SK-N-SH treated with all-trans-retinoic acid at 6 μM for 48 hours (cell line): ENCODE data around the gene TNRC6B.

Source experiments
- ATAC-seq: fragments of 200-7000 bp; cut with Tn5 transposase; 3 replicates; pipeline ENCODE4 v1.9.1; 2020; ENCODE audit warnings: mild to moderate bottlenecking, moderate library complexity
- ARNTL ChIP-seq: fragments of 450-650 bp; formaldehyde crosslinking; IDR thresholded peaks from 2 replicates; pipeline ENCODE4 v1.5.0; 2020; ENCODE audit warnings: low read depth, mild to moderate bottlenecking, moderate library complexity, borderline replicate concordance
- CREB5 ChIP-seq: fragments of 250-450 bp; sonication (Bioruptor Pico); IDR thresholded peaks from 2 replicates; pipeline ENCODE4 v1.5.1; 2020; ENCODE audit warnings: low read depth, mild to moderate bottlenecking, moderate library complexity
- CSDC2 ChIP-seq: fragments of 250-450 bp; sonication (Bioruptor Pico); IDR thresholded peaks from 2 replicates; pipeline ENCODE4 v1.5.0; 2020; ENCODE audit warnings: mild to moderate bottlenecking, moderate library complexity
- CSRNP3 ChIP-seq: fragments of 250-450 bp; sonication (Bioruptor Pico); IDR thresholded peaks from 2 replicates; pipeline ENCODE4 v1.5.1; 2021; ENCODE audit warnings: mild to moderate bottlenecking, moderate library complexity
- ESRRG ChIP-seq: fragments of 250-450 bp; sonication (Bioruptor Pico); IDR thresholded peaks from 2 replicates; pipeline ENCODE4 v1.6.1; 2021; ENCODE audit warnings: mild to moderate bottlenecking
- GLIS3 ChIP-seq: fragments of 250-450 bp; sonication (Bioruptor Pico); IDR thresholded peaks from 2 replicates; pipeline ENCODE4 v1.5.0; 2020; ENCODE audit warnings: mild to moderate bottlenecking, moderate library complexity
- ISL1 ChIP-seq: fragments of 250-450 bp; sonication (Bioruptor Pico); IDR thresholded peaks from 2 replicates; pipeline ENCODE4 v2.1.2; 2022; ENCODE audit warnings: mild to moderate bottlenecking, moderate library complexity
- OSR1 ChIP-seq: fragments of 250-450 bp; sonication (Bioruptor Pico); IDR thresholded peaks from 2 replicates; pipeline ENCODE4 v1.8.0; 2022; ENCODE audit warnings: moderate library complexity, mild to moderate bottlenecking, inconsistent platforms
- PATZ1 ChIP-seq: fragments of 250-450 bp; sonication (Bioruptor Pico); IDR thresholded peaks from 2 replicates; pipeline ENCODE4 v1.8.0; 2020; ENCODE audit warnings: mild to moderate bottlenecking, moderate library complexity, borderline replicate concordance
- POU6F1 ChIP-seq: fragments of 250-450 bp; sonication (Bioruptor Pico); IDR thresholded peaks from 2 replicates; pipeline ENCODE4 v1.8.0; 2021; ENCODE audit warnings: low read depth, mild to moderate bottlenecking, moderate library complexity, borderline replicate concordance
- PPARA ChIP-seq: fragments of 250-450 bp; sonication (Bioruptor Pico); IDR thresholded peaks from 2 replicates; pipeline ENCODE4 v1.5.0; 2020; ENCODE audit warnings: mild to moderate bottlenecking, borderline replicate concordance
- RARB ChIP-seq: fragments of 250-450 bp; sonication (Bioruptor Pico); IDR thresholded peaks from 2 replicates; pipeline ENCODE4 v1.8.0; 2021; ENCODE audit warnings: mild to moderate bottlenecking, moderate library complexity
- SNAI2 ChIP-seq: fragments of 250-450 bp; sonication (Bioruptor Pico); IDR thresholded peaks from 2 replicates; pipeline ENCODE4 v1.5.0; 2020; ENCODE audit warnings: mild to moderate bottlenecking, moderate library complexity
- TCF4 ChIP-seq: fragments of 250-450 bp; sonication (Bioruptor Pico); IDR thresholded peaks from 2 replicates; pipeline ENCODE4 v1.8.0; 2021; ENCODE audit warnings: mild to moderate bottlenecking, moderate library complexity, borderline replicate concordance
- TOX ChIP-seq: fragments of 250-450 bp; sonication (Bioruptor Pico); IDR thresholded peaks from 2 replicates; pipeline ENCODE4 v1.8.0; 2021; ENCODE audit warnings: mild to moderate bottlenecking, moderate library complexity, borderline replicate concordance
- TSHZ2 ChIP-seq: fragments of 250-450 bp; sonication (Bioruptor Pico); IDR thresholded peaks from 2 replicates; pipeline ENCODE4 v1.5.0; 2020; ENCODE audit warnings: mild to moderate bottlenecking, moderate library complexity
- ZC3H10 ChIP-seq: fragments of 250-450 bp; sonication (Bioruptor Pico); IDR thresholded peaks from 2 replicates; pipeline ENCODE4 v1.5.1; 2021; ENCODE audit warnings: mild to moderate bottlenecking, moderate library complexity
- ZFP30 ChIP-seq: fragments of 450-650 bp; formaldehyde crosslinking; IDR thresholded peaks from 2 replicates; pipeline ENCODE4 v1.5.0; 2022; ENCODE audit warnings: mild to moderate bottlenecking, moderate library complexity
- ZNF565 ChIP-seq: fragments of 450-650 bp; formaldehyde crosslinking; conservative IDR thresholded peaks from 2 replicates; pipeline ENCODE4 v1.5.0; 2020; ENCODE audit warnings: low read depth, mild to moderate bottlenecking, moderate library complexity
- ZNF70 ChIP-seq: fragments of 450-650 bp; formaldehyde crosslinking; IDR thresholded peaks from 2 replicates; pipeline ENCODE4 v1.5.0; 2020; ENCODE audit warnings: mild to moderate bottlenecking, moderate library complexity
- ZNF8 ChIP-seq: fragments of 450-650 bp; formaldehyde crosslinking; IDR thresholded peaks from 2 replicates; pipeline ENCODE4 v1.5.0; 2020; ENCODE audit warnings: mild to moderate bottlenecking, moderate library complexity

TNRC6B gene

GRCh38 chr22:40324468-40325305 lies 147.0 kb downstream of the TNRC6B start:
- TF ChIP-seq ZNF565 (CRISPR knock-in tag) (no peak), ZFP30 (CRISPR knock-in tag) (no peak), TOX (CRISPR knock-in tag) (no peak), POU6F1 (no peak), PPARA (CRISPR knock-in tag) (no peak), RARB (no peak), ZNF8 (CRISPR knock-in tag) (no peak), ZNF70 (no peak), ARNTL (CRISPR knock-in tag) (no peak), OSR1 (CRISPR knock-in tag) (no peak), PATZ1 (no peak), CSRNP3 (CRISPR knock-in tag) (no peak)
- no peak for ATAC-seq

- ATAC-seq, result no peak
- TF ChIP-seq PPARA (CRISPR knock-in tag) (no peak), TSHZ2 (CRISPR knock-in tag) (no peak), SNAI2 (no peak), POU6F1 (no peak)
Observed at GRCh38 chr22:40325315-40325714, 147.6 kb downstream of the TNRC6B start.

GRCh38 chr22:40326905-40327735 lies 149.4 kb downstream of the TNRC6B start:
- no peak for ATAC-seq
- TF ChIP-seq ZC3H10 (CRISPR knock-in tag) (no peak), CSDC2 (CRISPR knock-in tag) (no peak), TCF4 (CRISPR knock-in tag) (no peak), PATZ1 (no peak), SNAI2 (no peak), TOX (CRISPR knock-in tag) (no peak), PPARA (CRISPR knock-in tag) (no peak), CREB5 (CRISPR knock-in tag) (no peak), ZNF70 (no peak), ARNTL (CRISPR knock-in tag) (no peak), ESRRG (CRISPR knock-in tag) (no peak), OSR1 (CRISPR knock-in tag) (no peak), POU6F1 (no peak), GLIS3 (CRISPR knock-in tag) (no peak), ISL1 (CRISPR knock-in tag) (no peak)
